CD1c-positive myeloid dendritic cell (primary cell): Measurements from ENCODE around the gene GNA15.

Source experiments
- DNase-seq: peaks from one replicate; pipeline ENCODE4 v3.0.0-alpha.2; 2016; ENCODE audit errors: extremely low spot score

GNA15 gene

GRCh38 chr19:3106509-3107141 is 29.2 kb upstream of the GNA15 start:
- DNase-seq: no peak

GRCh38 chr19:3107658-3108057 is 28.2 kb upstream of the GNA15 start:
- no peak for DNase-seq

GRCh38 chr19:3108775-3109174 is 27.1 kb upstream of the GNA15 start:
- DNase-seq: peak; percentile 74

GRCh38 chr19:3109491-3109890 is 26.3 kb upstream of the GNA15 start:
- DNase-seq: no peak

GRCh38 chr19:3110126-3110825 is 25.6 kb upstream of the GNA15 start:
- no peak for DNase-seq

- DNase-seq: no peak
Measured at GRCh38 chr19:3111586-3112247, 24.1 kb upstream of the GNA15 start.

GRCh38 chr19:3112375-3113099 is 23.3 kb upstream of the GNA15 start:
- no peak for DNase-seq

GRCh38 chr19:3113100-3114017 is 22.5 kb upstream of the GNA15 start:
- DNase-seq: no peak

GRCh38 chr19:3114018-3114726 is 21.7 kb upstream of the GNA15 start:
- no peak for DNase-seq

- DNase-seq: no peak
Measured at GRCh38 chr19:3114811-3115210, 21.0 kb upstream of the GNA15 start.

- no peak for DNase-seq
Measured at GRCh38 chr19:3115411-3115810, 20.4 kb upstream of the GNA15 start.

- no peak for DNase-seq
Measured at GRCh38 chr19:3115916-3116602, 19.8 kb upstream of the GNA15 start.

GRCh38 chr19:3116621-3117020 is 19.2 kb upstream of the GNA15 start:
- DNase-seq: no peak

GRCh38 chr19:3117716-3118115 is 18.1 kb upstream of the GNA15 start:
- DNase-seq: no peak

GRCh38 chr19:3118232-3119070 is 17.4 kb upstream of the GNA15 start:
- DNase-seq: no peak

GRCh38 chr19:3119071-3119595 is 16.7 kb upstream of the GNA15 start:
- DNase-seq: no peak

- no peak for DNase-seq
Measured at GRCh38 chr19:3119693-3120380, 16.0 kb upstream of the GNA15 start.

- DNase-seq: no peak
Measured at GRCh38 chr19:3120611-3121276, 15.1 kb upstream of the GNA15 start.
